ENCODE data around the gene YY1AP1.

YY1AP1 gene

DNA sequence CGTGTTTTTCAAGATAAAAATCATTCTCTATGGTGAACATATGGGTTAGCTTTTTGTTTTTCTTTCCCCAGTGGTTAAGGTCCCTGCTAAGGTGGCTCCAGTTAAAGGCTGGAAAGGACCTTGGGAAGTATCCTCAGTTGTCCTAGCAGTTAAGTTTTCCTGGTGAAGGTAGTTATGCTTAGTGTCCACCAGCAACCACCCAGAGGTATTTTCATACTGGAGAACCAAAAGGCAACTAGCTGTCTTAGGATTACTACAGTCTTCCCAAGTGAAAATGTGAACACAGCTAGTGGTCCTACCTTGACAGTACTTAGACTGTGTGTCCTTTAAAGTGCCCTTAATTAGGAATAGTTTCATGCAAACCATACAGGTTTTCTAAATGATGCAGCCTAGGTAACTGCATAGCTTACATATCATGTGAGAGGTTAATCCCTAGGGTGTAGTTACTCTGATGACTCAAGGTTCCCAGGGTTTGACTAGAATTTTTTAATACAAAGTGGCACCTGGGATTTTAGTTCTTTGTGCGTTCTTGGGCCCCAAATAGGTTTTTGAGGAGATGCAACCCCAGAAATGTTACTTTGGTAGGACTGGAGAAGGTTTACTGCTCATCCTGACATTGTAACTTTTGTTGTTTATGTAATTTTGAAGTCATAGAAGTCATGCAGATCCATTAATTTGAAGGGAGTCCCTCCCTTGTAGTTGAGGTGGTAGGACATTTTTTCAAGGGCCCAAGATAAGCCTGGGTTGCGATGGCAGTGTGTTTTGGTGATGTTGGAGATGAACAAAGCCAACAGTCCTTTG is 36.5 kb downstream of the YY1AP1 start:
- Histone ChIP-seq H3K9ac (no peak overlapping the region), H3K4me2 (ENCODE audit: low read length) (peak overlapping the region; percentile 37), H3K9me3 (ENCODE audit: control insufficient read depth, low read length) (no peaks in the 10 kb centered on the region), H3K4me3 (ENCODE audit: low read depth, low read length) (peak overlapping the region; percentile 19), H2AFZ (peak overlapping the region; percentile 60), H3K27ac (no peak overlapping the region), H3K27me3 (ENCODE audit: control insufficient read depth, insufficient read depth, low read length) (no peaks in the 10 kb centered on the region), H3K4me1 (peaks cover 5% of the 10 kb centered on the region), H3K79me2 (no peaks in the 10 kb centered on the region), H3K36me3 (ENCODE audit: control insufficient read depth, insufficient read depth, low read length) (no peaks in the 10 kb centered on the region)
- TF ChIP-seq, protein P1, sequence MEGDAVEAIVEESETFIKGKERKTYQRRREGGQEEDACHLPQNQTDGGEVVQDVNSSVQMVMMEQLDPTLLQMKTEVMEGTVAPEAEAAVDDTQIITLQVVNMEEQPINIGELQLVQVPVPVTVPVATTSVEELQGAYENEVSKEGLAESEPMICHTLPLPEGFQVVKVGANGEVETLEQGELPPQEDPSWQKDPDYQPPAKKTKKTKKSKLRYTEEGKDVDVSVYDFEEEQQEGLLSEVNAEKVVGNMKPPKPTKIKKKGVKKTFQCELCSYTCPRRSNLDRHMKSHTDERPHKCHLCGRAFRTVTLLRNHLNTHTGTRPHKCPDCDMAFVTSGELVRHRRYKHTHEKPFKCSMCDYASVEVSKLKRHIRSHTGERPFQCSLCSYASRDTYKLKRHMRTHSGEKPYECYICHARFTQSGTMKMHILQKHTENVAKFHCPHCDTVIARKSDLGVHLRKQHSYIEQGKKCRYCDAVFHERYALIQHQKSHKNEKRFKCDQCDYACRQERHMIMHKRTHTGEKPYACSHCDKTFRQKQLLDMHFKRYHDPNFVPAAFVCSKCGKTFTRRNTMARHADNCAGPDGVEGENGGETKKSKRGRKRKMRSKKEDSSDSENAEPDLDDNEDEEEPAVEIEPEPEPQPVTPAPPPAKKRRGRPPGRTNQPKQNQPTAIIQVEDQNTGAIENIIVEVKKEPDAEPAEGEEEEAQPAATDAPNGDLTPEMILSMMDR (IDR thresholded peaks at IDR 0.05), result no peak

DNA sequence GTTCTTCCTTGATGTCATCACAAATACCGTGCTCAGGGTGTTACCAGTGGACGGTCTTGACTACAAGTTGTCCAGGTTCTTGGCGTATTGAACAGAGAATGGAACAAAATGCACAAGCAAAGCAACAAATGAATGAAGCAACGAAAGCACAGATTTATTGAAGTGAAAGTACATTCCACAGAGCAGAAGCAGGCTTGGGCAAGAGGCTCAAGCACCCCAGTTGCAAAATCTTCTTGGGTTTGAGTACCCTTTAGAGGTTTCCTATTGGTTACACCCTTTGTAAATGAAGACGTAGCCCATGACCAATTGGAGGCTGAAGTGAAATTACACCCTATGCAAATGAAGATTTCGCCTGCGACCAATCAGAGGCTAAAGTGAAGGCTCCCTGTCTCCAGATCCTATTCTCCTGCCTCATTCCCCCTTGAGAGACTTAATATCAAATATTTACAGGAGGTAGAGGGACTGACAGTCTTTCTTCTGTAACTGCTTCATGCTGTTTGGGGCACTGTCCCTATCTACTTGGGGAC is 38.3 kb downstream of the YY1AP1 start:
- no peaks in the 10 kb centered on the region for H3K9me3 ChIP-seq (ENCODE audit: control insufficient read depth, low read length)
- no peak overlapping the region for H3K4me2 ChIP-seq (ENCODE audit: low read length)
- no peak overlapping the region for H3K9ac ChIP-seq
- no peak overlapping the region for H2AFZ ChIP-seq
- no peak overlapping the region for H3K4me3 ChIP-seq (ENCODE audit: low read depth, low read length)
- H3K27ac ChIP-seq, result no peak overlapping the region
- no peaks in the 10 kb centered on the region for H3K27me3 ChIP-seq (ENCODE audit: control insufficient read depth, insufficient read depth, low read length)
- TF ChIP-seq, protein P1 (IDR thresholded peaks at IDR 0.05), result no peak
- no peaks in the 10 kb centered on the region for H3K36me3 ChIP-seq (ENCODE audit: control insufficient read depth, insufficient read depth, low read length)
- no peaks in the 10 kb centered on the region for H3K79me2 ChIP-seq
- peaks cover 5% of the 10 kb centered on the region for H3K4me1 ChIP-seq

DNA sequence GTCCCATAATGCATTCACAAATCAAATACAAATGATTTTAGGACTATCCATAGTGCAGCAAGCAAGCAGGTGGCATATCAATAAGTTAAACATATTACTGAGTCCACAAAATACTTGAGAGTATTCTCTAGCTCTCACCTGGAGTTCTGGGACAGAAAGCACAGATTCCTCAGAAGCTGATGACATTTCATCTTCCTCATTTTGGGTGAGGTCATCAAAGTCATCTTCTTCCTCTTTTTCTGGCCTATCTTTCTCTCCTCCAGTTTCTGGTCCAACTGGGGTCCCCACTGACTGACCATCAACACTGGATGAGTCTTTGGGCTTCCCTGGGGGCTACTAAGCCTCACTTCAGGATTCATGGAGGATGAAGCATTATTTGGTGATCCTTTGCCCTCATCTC is 38.9 kb downstream of the YY1AP1 start:
- Histone ChIP-seq H3K9me3 (ENCODE audit: control insufficient read depth, low read length) (no peaks in the 10 kb centered on the region), H2AFZ (no peak overlapping the region), H3K4me3 (ENCODE audit: low read depth, low read length) (no peak overlapping the region), H3K4me1 (peaks cover 5% of the 10 kb centered on the region), H3K9ac (no peak overlapping the region), H3K4me2 (ENCODE audit: low read length) (no peak overlapping the region), H3K27me3 (ENCODE audit: control insufficient read depth, insufficient read depth, low read length) (no peaks in the 10 kb centered on the region), H3K36me3 (ENCODE audit: control insufficient read depth, insufficient read depth, low read length) (no peaks in the 10 kb centered on the region), H3K27ac (no peak overlapping the region), H3K79me2 (no peaks in the 10 kb centered on the region)
- TF ChIP-seq, protein P1 (IDR thresholded peaks at IDR 0.05), result no peak

DNA sequence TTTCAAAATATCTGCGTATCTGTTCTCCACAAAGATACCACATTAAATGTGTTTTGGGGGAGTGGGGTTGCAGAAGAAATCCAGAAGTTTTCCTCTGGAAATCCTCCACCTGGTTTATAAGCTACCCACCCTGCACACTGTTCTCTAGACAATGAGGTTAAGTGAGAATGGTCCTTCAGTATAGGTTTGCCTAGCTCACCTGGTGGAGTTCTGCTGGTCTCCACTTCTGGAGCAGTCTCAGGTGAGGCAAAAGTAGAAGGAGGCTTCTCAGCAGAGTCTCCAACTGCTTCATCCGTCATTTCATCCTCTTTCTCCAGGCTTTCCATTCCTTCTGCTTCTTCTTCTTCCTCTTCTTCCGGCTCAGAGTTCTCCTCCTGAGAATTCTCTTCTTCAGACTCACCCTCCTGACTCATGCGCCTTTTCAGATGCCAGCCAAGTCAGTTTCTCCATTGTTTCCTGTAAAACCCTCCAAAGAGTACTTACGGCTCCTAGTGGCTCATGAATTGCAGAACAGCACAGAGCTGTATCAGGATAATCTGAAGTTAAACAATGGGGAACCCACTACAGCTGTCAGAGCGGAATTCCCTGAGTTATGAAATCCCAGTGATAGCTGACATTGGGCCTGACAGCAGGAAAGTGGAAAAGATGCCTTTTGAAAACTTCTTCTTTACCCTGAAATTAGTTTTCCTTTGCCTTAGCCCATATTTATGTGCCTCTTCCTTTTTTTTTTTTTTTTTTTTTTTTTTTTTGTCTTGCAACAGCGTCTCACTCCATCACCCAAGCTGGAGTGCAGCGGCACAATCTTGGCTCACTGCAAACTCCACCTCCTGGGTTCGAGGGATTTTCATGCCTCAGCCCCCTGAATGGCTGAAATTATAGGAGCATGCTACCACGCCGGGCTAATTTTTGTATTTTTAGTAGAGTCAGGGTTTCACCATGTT is 40.1 kb downstream of the YY1AP1 start:
- TF ChIP-seq, protein P1 (IDR thresholded peaks at IDR 0.05), result peak; percentile 27
- Histone ChIP-seq H3K27ac (no peak overlapping the region), H3K36me3 (ENCODE audit: control insufficient read depth, insufficient read depth, low read length) (no peaks in the 10 kb centered on the region), H3K4me1 (peaks cover 5% of the 10 kb centered on the region), H2AFZ (no peak overlapping the region), H3K4me2 (ENCODE audit: low read length) (no peak overlapping the region), H3K9ac (no peak overlapping the region), H3K4me3 (ENCODE audit: low read depth, low read length) (no peak overlapping the region), H3K27me3 (ENCODE audit: control insufficient read depth, insufficient read depth, low read length) (no peaks in the 10 kb centered on the region), H3K9me3 (ENCODE audit: control insufficient read depth, low read length) (no peaks in the 10 kb centered on the region), H3K79me2 (no peaks in the 10 kb centered on the region)
